ENCODE results near the gene NRG2.

The NRG2 gene

GRCh38 chr5:140041099-140041491 is 2.0 kb downstream of the NRG2 start:
- H3K4me3 ChIP-seq (ENCODE audit: low read depth, low read length), result no peak overlapping the region
- H3K9me3 ChIP-seq (ENCODE audit: control insufficient read depth, insufficient read depth, low read depth, low read length), result no peaks in the 10 kb centered on the region
- H3K27ac ChIP-seq (ENCODE audit: low read depth, low read length), result no peak overlapping the region
- H3K36me3 ChIP-seq (ENCODE audit: control insufficient read depth, insufficient read depth, low read length), result no peaks in the 10 kb centered on the region
- peaks cover 12% of the 10 kb centered on the region for H3K4me1 ChIP-seq (ENCODE audit: control insufficient read depth, insufficient read depth, low read length)
- H3K9ac ChIP-seq (ENCODE audit: low read length), result no peak overlapping the region
- peaks cover 93% of the 10 kb centered on the region for H3K27me3 ChIP-seq (ENCODE audit: control insufficient read depth, insufficient read depth, low read length)

GRCh38 chr5:140040358-140040757 is 2.7 kb downstream of the NRG2 start:
- Histone ChIP-seq H3K27me3 (ENCODE audit: control insufficient read depth, insufficient read depth, low read length) (peaks cover 92% of the 10 kb centered on the region), H3K4me1 (ENCODE audit: control insufficient read depth, insufficient read depth, low read length) (peaks cover 12% of the 10 kb centered on the region), H3K36me3 (ENCODE audit: control insufficient read depth, insufficient read depth, low read length) (no peaks in the 10 kb centered on the region), H3K27ac (ENCODE audit: low read depth, low read length) (no peak overlapping the region), H3K9me3 (ENCODE audit: control insufficient read depth, insufficient read depth, low read depth, low read length) (no peaks in the 10 kb centered on the region), H3K9ac (ENCODE audit: low read length) (no peak overlapping the region), H3K4me3 (ENCODE audit: low read depth, low read length) (no peak overlapping the region)

DNA sequence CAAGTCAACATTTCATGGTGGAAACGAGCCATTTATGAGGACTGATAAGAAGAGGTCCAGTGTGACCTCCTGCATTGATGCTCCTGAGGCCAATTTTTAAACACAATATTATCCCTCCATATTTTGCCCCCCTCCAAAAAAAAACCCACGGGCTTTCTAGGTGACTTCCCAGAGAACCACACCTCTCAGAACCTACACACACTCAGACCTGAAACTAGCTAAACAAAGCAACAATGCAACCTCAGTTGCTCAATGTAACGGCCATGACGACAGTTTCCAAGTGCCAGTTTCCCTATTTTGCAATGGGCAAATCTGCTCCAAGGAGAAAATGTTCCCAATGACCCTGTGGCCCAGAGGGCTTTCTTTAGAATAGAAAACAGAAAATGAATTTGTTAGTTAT is 3.5 kb downstream of the NRG2 start:
- H3K36me3 ChIP-seq (ENCODE audit: control insufficient read depth, insufficient read depth, low read length), result no peaks in the 10 kb centered on the region
- H3K27me3 ChIP-seq (ENCODE audit: control insufficient read depth, insufficient read depth, low read length), result peaks cover 89% of the 10 kb centered on the region
- H3K9me3 ChIP-seq (ENCODE audit: control insufficient read depth, insufficient read depth, low read depth, low read length), result no peaks in the 10 kb centered on the region
- no peak overlapping the region for H3K9ac ChIP-seq (ENCODE audit: low read length)
- peaks cover 12% of the 10 kb centered on the region for H3K4me1 ChIP-seq (ENCODE audit: control insufficient read depth, insufficient read depth, low read length)
- no peak overlapping the region for H3K27ac ChIP-seq (ENCODE audit: low read depth, low read length)
- no peak overlapping the region for H3K4me3 ChIP-seq (ENCODE audit: low read depth, low read length)

DNA sequence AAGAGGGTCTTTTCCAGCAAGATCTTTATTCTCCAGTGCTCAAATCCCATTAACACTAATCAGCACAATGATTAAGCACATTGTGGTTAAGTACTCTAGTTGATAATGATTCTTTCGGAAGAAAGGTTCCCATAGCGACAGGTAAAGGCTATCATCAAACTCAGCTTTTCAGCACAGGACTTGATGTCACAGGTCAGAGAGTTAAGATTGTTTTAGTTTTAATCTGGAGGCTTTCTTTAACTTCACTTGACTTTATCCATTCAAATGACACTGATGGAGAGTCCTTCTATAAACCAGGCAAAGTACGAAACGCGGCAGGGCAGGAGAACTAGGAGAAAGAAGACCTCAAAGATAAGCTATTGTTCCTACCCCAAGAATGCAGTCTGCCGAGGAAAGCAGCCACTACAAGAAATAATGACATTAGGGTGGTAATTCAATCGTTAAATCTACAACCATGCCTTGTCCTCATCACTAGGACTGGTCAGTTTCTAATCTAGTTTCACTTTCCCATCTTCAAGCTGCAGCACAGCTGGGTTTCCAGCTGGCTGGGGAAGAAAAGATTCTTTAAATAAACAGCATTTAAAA is 4.6 kb downstream of the NRG2 start:
- H3K27me3 ChIP-seq (ENCODE audit: control insufficient read depth, insufficient read depth, low read length), result peaks cover 81% of the 10 kb centered on the region
- no peak overlapping the region for H3K9ac ChIP-seq (ENCODE audit: low read length)
- H3K4me3 ChIP-seq (ENCODE audit: low read depth, low read length), result no peak overlapping the region
- H3K27ac ChIP-seq (ENCODE audit: low read depth, low read length), result no peak overlapping the region
- no peaks in the 10 kb centered on the region for H3K36me3 ChIP-seq (ENCODE audit: control insufficient read depth, insufficient read depth, low read length)
- no peaks in the 10 kb centered on the region for H3K9me3 ChIP-seq (ENCODE audit: control insufficient read depth, insufficient read depth, low read depth, low read length)
- H3K4me1 ChIP-seq (ENCODE audit: control insufficient read depth, insufficient read depth, low read length), result peaks cover 7% of the 10 kb centered on the region

DNA sequence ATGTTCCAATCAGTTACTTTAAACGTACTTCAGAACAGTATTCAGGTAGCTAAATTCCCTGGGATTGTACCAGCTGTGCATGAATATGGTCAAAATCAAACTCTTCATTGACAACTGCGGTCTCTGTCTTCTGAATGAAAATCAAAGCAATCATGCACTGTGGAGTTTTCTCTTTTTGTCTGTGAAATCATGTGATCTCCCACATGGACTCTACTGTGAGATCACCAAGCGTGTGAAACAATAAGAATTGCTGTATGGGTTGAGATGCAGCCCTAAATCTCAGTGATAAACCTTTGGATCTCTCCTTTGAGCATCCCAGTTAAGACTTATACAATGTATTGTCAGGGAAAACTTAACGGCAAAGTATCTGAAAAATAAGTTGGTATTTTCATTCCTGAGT is 6.1 kb downstream of the NRG2 start:
- H3K36me3 ChIP-seq (ENCODE audit: control insufficient read depth, insufficient read depth, low read length), result no peaks in the 10 kb centered on the region
- no peak overlapping the region for H3K27ac ChIP-seq (ENCODE audit: low read depth, low read length)
- no peaks in the 10 kb centered on the region for H3K9me3 ChIP-seq (ENCODE audit: control insufficient read depth, insufficient read depth, low read depth, low read length)
- no peak overlapping the region for H3K9ac ChIP-seq (ENCODE audit: low read length)
- H3K4me3 ChIP-seq (ENCODE audit: low read depth, low read length), result no peak overlapping the region
- H3K27me3 ChIP-seq (ENCODE audit: control insufficient read depth, insufficient read depth, low read length), result peaks cover 72% of the 10 kb centered on the region
- peaks cover 5% of the 10 kb centered on the region for H3K4me1 ChIP-seq (ENCODE audit: control insufficient read depth, insufficient read depth, low read length)

- H3K9me3 ChIP-seq (ENCODE audit: control insufficient read depth, insufficient read depth, low read depth, low read length), result no peaks in the 10 kb centered on the region
- H3K27me3 ChIP-seq (ENCODE audit: control insufficient read depth, insufficient read depth, low read length), result peaks cover 68% of the 10 kb centered on the region
- H3K27ac ChIP-seq (ENCODE audit: low read depth, low read length), result no peak overlapping the region
- no peaks in the 10 kb centered on the region for H3K36me3 ChIP-seq (ENCODE audit: control insufficient read depth, insufficient read depth, low read length)
- H3K4me1 ChIP-seq (ENCODE audit: control insufficient read depth, insufficient read depth, low read length), result no peaks in the 10 kb centered on the region; the same call in 1 of the 2 replicates
- no peak overlapping the region for H3K9ac ChIP-seq (ENCODE audit: low read length)
- H3K4me3 ChIP-seq (ENCODE audit: low read depth, low read length), result no peak overlapping the region
Measured at GRCh38 chr5:140035881-140036280, 7.2 kb downstream of the NRG2 start.

GRCh38 chr5:140033037-140033760 is 9.9 kb downstream of the NRG2 start:
- Histone ChIP-seq H3K9ac (ENCODE audit: low read length) (no peak overlapping the region), H3K27ac (ENCODE audit: low read depth, low read length) (no peak overlapping the region), H3K4me3 (ENCODE audit: low read depth, low read length) (no peak overlapping the region), H3K27me3 (ENCODE audit: control insufficient read depth, insufficient read depth, low read length) (peaks cover 62% of the 10 kb centered on the region), H3K36me3 (ENCODE audit: control insufficient read depth, insufficient read depth, low read length) (no peaks in the 10 kb centered on the region), H3K4me1 (ENCODE audit: control insufficient read depth, insufficient read depth, low read length) (no peaks in the 10 kb centered on the region; the same call in 1 of the 2 replicates), H3K9me3 (ENCODE audit: control insufficient read depth, insufficient read depth, low read depth, low read length) (no peaks in the 10 kb centered on the region)

- no peak overlapping the region for H3K27ac ChIP-seq (ENCODE audit: low read depth, low read length)
- no peak overlapping the region for H3K4me3 ChIP-seq (ENCODE audit: low read depth, low read length)
- peaks cover 59% of the 10 kb centered on the region for H3K27me3 ChIP-seq (ENCODE audit: control insufficient read depth, insufficient read depth, low read length)
- no peaks in the 10 kb centered on the region for H3K36me3 ChIP-seq (ENCODE audit: control insufficient read depth, insufficient read depth, low read length)
- H3K9me3 ChIP-seq (ENCODE audit: control insufficient read depth, insufficient read depth, low read depth, low read length), result no peaks in the 10 kb centered on the region
- no peaks in the 10 kb centered on the region for H3K4me1 ChIP-seq (ENCODE audit: control insufficient read depth, insufficient read depth, low read length)
- H3K9ac ChIP-seq (ENCODE audit: low read length), result no peak overlapping the region
Measured at GRCh38 chr5:140032296-140032695, 10.8 kb downstream of the NRG2 start.

DNA sequence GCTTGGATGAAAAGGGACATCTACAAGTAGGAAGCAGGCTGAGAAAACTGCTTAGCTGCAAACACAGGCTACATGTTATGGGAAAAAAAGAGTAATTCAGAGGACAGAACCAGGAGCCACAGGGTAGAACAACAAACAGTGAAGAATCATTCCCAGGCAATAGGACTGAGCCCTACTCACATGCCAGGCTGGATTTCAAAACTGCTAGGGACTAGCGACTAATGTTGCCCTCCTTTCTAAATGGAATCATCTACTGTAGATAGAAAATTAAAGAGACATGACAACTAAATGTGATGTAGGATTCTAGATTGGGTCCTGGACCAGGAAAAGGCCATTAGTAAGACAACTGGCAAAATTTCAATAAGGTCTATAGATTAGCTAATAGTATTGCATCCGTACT is 15.3 kb downstream of the NRG2 start:
- Histone ChIP-seq H3K4me3 (ENCODE audit: low read depth, low read length) (no peak overlapping the region), H3K9ac (ENCODE audit: low read length) (no peak overlapping the region), H3K4me1 (ENCODE audit: control insufficient read depth, insufficient read depth, low read length) (no peaks in the 10 kb centered on the region), H3K36me3 (ENCODE audit: control insufficient read depth, insufficient read depth, low read length) (no peaks in the 10 kb centered on the region), H3K27ac (ENCODE audit: low read depth, low read length) (no peak overlapping the region), H3K27me3 (ENCODE audit: control insufficient read depth, insufficient read depth, low read length) (peaks cover 57% of the 10 kb centered on the region), H3K9me3 (ENCODE audit: control insufficient read depth, insufficient read depth, low read depth, low read length) (no peaks in the 10 kb centered on the region)

DNA sequence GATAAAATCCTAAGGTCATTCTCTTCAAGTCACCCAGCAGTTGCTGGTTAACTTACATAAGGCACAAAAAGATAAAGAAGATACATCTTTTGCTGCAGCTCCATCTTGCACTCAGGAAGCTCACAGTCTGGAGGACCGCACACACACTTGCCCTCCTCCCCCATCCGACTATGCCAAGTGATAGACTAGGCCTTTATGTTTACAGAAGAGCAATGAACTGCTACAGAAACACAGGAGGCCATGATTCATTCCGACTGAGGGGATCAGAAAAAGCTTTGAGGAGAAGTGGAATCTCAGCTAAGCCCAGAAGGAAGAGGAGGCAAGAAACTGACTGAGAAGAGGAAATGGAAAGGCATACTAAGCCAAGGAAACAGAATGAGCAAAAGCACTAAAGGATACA is 17.4 kb downstream of the NRG2 start:
- Histone ChIP-seq H3K4me3 (ENCODE audit: low read depth, low read length) (no peak overlapping the region), H3K27ac (ENCODE audit: low read depth, low read length) (no peak overlapping the region), H3K36me3 (ENCODE audit: control insufficient read depth, insufficient read depth, low read length) (no peaks in the 10 kb centered on the region), H3K9ac (ENCODE audit: low read length) (no peak overlapping the region), H3K9me3 (ENCODE audit: control insufficient read depth, insufficient read depth, low read depth, low read length) (no peaks in the 10 kb centered on the region), H3K27me3 (ENCODE audit: control insufficient read depth, insufficient read depth, low read length) (peaks cover 68% of the 10 kb centered on the region), H3K4me1 (ENCODE audit: control insufficient read depth, insufficient read depth, low read length) (no peaks in the 10 kb centered on the region)

DNA sequence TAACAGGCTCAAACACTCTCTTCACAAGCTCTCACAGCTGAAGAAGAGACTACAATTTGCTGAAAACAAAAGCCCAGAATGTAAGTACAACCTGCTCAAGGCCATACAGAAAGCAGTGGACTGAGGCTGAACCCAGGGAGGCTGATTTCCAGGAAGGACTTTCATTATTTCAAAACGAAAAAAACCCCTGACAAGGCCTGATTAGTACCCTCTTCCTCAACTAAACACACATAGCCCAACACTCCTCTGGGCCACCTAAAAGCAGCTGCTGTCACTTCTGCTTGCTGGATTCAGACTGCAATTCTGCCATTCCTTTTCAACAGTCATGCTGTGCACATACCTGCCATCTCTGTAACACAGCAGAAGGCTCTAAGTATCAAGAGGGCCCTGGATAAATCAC is 18.2 kb downstream of the NRG2 start:
- H3K9me3 ChIP-seq (ENCODE audit: control insufficient read depth, insufficient read depth, low read depth, low read length), result no peaks in the 10 kb centered on the region
- H3K9ac ChIP-seq (ENCODE audit: low read length), result no peak overlapping the region
- no peaks in the 10 kb centered on the region for H3K4me1 ChIP-seq (ENCODE audit: control insufficient read depth, insufficient read depth, low read length)
- H3K27ac ChIP-seq (ENCODE audit: low read depth, low read length), result no peak overlapping the region
- H3K27me3 ChIP-seq (ENCODE audit: control insufficient read depth, insufficient read depth, low read length), result peaks cover 69% of the 10 kb centered on the region
- no peak overlapping the region for H3K4me3 ChIP-seq (ENCODE audit: low read depth, low read length)
- no peaks in the 10 kb centered on the region for H3K36me3 ChIP-seq (ENCODE audit: control insufficient read depth, insufficient read depth, low read length)
